ENCODE measurements around the gene CXCL14. TPM values are rescaled to one million over a fixed set of nuclear protein-coding genes. Genes with fewer than 3 reads are reported as not detected.

The CXCL14 gene, protein sequence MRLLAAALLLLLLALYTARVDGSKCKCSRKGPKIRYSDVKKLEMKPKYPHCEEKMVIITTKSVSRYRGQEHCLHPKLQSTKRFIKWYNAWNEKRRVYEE
- total RNA-seq = not detected in 2 replicates

DNA sequence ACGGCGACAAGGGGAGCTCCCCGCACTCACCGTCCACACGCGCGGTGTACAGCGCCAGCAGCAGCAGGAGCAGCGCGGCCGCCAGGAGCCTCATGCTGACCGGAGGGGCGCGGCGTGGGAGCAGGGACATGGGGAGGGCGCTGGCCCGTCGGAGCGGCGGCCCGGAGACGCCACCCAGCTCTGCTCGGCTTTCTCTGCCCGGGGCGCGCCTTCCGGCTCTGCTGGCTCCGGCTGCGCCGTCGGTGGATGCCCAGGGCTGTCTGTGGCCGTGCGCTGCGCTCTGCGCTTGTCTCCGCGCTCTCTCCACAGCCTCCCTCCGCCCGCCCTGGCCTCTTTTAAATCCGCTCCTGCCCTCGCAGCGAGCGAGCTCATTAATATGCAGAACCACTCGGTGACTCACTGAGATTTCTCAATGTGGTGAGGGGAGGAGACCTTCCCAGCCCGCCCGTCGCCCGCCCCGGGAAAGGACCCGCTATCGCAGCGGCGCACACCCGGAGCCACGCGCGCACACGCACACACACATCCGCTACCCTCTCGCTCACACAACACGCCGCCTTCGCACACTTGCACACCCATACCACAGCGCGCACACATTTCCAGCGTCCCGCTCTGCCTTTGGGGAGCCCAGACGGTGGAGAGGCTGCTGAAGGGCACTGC lies at the start of gene CXCL14:
TSS of gene CXCL14 (minus strand) at position 307 of the 657 bp plus-strand sequence. CDS start at position 94, 213 bp downstream.

DNA sequence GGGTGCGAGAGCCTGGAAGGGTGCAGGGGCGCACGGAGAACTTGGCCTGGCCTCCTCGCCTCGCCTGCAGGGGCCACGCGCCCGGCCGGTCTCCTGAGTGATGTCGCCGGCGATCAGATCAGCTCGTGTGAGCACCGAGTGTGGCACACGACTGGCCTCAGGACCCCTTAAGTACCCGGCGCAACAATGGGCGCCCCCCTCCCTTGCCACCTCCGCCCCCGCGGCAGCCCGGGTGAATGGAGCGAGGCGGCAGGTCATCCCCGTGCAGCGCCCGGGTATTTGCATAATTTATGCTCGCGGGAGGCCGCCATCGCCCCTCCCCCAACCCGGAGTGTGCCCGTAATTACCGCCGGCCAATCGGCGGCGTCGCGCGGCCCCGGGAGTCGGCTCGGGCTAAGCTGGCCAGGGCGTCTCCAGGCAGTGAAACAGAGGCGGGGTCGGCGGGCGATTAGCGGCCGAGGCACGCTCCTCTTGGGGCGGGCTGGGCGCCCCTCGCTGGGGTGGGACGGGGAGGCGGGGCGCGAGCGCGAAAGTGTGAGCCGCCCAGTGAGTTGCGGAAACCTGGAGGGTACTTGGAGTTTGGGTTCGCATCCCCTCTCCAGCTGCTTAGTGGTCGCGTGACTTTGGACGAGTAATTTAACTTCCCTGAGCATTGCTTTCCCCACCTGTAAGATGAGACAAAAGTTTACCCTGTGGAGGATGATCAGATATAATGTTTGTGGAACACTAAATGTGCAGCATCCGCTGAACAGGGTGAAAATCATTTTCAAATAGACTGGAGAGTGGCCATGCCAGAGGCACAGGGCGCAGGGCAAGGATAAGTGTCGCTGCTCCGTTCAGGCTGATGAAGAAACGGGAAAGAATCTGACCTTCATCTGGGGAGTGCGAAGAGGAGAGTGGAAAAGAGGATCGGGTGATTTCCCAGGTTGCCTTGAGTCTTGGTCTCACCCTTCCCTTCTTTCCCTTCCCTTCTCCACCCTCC lies 42.7 kb downstream of the CXCL14 start, which contains the start of gene NEUROG1:
TSS of gene NEUROG1 (minus strand) at position 145 of the 982 bp plus-strand sequence. CDS start 274 bp downstream, outside the sequence.

Other genes starting within 250 kb of the CXCL14 start
- 154 and 185 TPM in 2 replicates for gene MACROH2A1, start 179.8 kb downstream of the CXCL14 start, total RNA-seq
- not detected in 2 replicates for gene DCANP1, start 131.6 kb downstream of the CXCL14 start, total RNA-seq
- not detected in 2 replicates for gene TIFAB, start 126.6 kb downstream of the CXCL14 start, total RNA-seq
- gene NEUROG1, start 43.0 kb downstream of the CXCL14 start, total RNA-seq = not detected in 2 replicates

All from thoracic aorta endothelial cell (primary cell).